ENCODE measurements around the gene DYTN. TPM values are rescaled to one million over a fixed set of nuclear protein-coding genes. Genes with fewer than 3 reads are reported as not detected.

Gene DYTN
- total RNA-seq, 1 donor = not detected

DNA sequence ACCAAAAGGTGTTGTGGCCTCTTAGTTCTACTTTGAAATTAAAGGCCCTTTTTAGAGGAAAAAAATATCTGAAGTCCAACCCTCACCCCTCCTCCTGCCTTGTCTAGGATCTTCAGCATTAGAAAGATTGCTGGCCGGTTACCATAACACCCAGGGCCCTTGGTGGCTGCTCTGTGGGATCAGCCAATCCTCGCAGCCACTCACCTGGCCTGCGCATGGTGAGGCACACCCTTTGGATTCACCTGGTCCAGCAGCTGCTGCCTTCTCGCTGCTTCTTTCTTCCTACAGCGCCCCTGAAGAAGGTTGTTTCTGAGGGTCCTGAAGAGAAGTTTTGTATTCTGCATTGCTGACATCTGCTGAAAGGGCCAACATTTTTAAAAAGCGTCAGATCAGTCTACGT, 25.2 kb downstream of the DYTN start:
- no peak overlapping the region for H3K4me2 ChIP-seq (ENCODE audit: insufficient read depth, low read length)

DNA sequence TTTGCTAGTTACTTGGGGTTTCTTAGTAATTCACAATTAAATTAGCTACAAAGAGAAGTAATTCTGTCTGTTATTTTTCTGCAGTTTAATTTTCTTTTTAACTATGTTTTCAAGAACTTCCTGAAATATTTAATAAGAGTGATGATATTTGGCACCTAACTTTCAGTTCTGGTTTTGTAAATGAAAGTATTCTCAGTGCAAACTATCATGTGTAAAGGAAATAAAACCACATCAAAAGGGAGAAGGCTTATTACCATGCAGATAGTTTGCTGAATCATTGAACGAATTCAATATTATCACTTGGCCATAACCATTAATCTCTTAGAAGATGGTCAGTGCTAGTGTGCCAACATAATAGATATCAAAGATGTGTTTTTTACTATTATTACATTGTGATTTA, 29.2 kb downstream of the DYTN start:
- Histone ChIP-seq H3K36me3 (ENCODE audit: insufficient read depth, low read length) (no peaks in the 10 kb centered on the region), H3K4me1 (ENCODE audit: insufficient read depth, low read length) (no peaks in the 10 kb centered on the region), H3K79me2 (ENCODE audit: insufficient read depth, low read length) (no peaks in the 10 kb centered on the region), H3K27ac (ENCODE audit: low read depth, low read length) (no peak overlapping the region), H3K27me3 (ENCODE audit: insufficient read depth, low read length) (no peaks in the 10 kb centered on the region), H3K4me3 (ENCODE audit: insufficient read depth, low read length) (no peak overlapping the region), H3K9me3 (ENCODE audit: low read depth, low read length) (no peaks in the 10 kb centered on the region), H4K20me1 (ENCODE audit: insufficient read depth, low read length) (no peaks in the 10 kb centered on the region), H2AFZ (ENCODE audit: low read length) (no peak overlapping the region), H3K4me2 (ENCODE audit: insufficient read depth, low read length) (no peak overlapping the region)
- TF ChIP-seq, protein P1, sequence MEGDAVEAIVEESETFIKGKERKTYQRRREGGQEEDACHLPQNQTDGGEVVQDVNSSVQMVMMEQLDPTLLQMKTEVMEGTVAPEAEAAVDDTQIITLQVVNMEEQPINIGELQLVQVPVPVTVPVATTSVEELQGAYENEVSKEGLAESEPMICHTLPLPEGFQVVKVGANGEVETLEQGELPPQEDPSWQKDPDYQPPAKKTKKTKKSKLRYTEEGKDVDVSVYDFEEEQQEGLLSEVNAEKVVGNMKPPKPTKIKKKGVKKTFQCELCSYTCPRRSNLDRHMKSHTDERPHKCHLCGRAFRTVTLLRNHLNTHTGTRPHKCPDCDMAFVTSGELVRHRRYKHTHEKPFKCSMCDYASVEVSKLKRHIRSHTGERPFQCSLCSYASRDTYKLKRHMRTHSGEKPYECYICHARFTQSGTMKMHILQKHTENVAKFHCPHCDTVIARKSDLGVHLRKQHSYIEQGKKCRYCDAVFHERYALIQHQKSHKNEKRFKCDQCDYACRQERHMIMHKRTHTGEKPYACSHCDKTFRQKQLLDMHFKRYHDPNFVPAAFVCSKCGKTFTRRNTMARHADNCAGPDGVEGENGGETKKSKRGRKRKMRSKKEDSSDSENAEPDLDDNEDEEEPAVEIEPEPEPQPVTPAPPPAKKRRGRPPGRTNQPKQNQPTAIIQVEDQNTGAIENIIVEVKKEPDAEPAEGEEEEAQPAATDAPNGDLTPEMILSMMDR (IDR thresholded peaks at IDR 0.05; ENCODE audit: extremely low read depth, low read depth, low read length) = no peak
- no peak for DNase-seq (ENCODE audit: insufficient read length, low spot score, missing footprints)

More for the DNA sequence above, 25.2 kb downstream of the DYTN start:
- Histone ChIP-seq H3K4me3 (ENCODE audit: insufficient read depth, low read length) (no peak overlapping the region), H3K79me2 (ENCODE audit: insufficient read depth, low read length) (no peaks in the 10 kb centered on the region), H3K9me3 (ENCODE audit: low read depth, low read length) (no peaks in the 10 kb centered on the region), H3K4me1 (ENCODE audit: insufficient read depth, low read length) (no peaks in the 10 kb centered on the region), H3K27ac (ENCODE audit: low read depth, low read length) (no peak overlapping the region), H3K27me3 (ENCODE audit: insufficient read depth, low read length) (no peaks in the 10 kb centered on the region), H3K36me3 (ENCODE audit: insufficient read depth, low read length) (no peaks in the 10 kb centered on the region), H2AFZ (ENCODE audit: low read length) (no peak overlapping the region), H4K20me1 (ENCODE audit: insufficient read depth, low read length) (no peaks in the 10 kb centered on the region)
- DNase-seq (ENCODE audit: insufficient read length, low spot score, missing footprints) = no peak
- TF ChIP-seq, protein P1 (IDR thresholded peaks at IDR 0.05; ENCODE audit: extremely low read depth, low read depth, low read length) = no peak

DNA sequence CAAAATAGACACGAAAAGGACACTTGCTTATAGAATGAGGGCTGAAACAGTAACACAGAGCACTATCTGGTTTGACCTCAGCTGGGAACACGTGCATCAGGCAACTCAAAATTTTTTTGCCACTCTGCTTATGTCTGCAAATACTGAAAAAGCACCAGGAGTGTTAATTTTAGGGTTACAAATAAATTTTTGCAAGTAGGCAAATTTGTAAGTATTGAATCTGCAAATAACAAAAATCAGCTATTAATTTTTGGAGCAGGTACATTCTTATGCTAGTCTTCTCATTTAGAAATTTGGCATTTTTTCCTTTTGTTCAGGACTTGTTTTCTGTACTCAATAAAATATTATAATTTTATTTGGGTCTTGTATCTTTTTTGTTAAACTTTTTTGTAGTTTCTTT, 29.7 kb downstream of the DYTN start:
- Histone ChIP-seq H3K36me3 (ENCODE audit: insufficient read depth, low read length) (no peaks in the 10 kb centered on the region), H3K9me3 (ENCODE audit: low read depth, low read length) (no peaks in the 10 kb centered on the region), H3K79me2 (ENCODE audit: insufficient read depth, low read length) (no peaks in the 10 kb centered on the region), H3K27ac (ENCODE audit: low read depth, low read length) (no peak overlapping the region), H3K4me3 (ENCODE audit: insufficient read depth, low read length) (no peak overlapping the region), H3K4me1 (ENCODE audit: insufficient read depth, low read length) (no peaks in the 10 kb centered on the region), H2AFZ (ENCODE audit: low read length) (no peak overlapping the region), H3K27me3 (ENCODE audit: insufficient read depth, low read length) (no peaks in the 10 kb centered on the region), H4K20me1 (ENCODE audit: insufficient read depth, low read length) (no peaks in the 10 kb centered on the region), H3K4me2 (ENCODE audit: insufficient read depth, low read length) (no peak overlapping the region)
- DNase-seq (ENCODE audit: insufficient read length, low spot score, missing footprints) = no peak
- TF ChIP-seq, protein P1 (IDR thresholded peaks at IDR 0.05; ENCODE audit: extremely low read depth, low read depth, low read length) = no peak

DNA sequence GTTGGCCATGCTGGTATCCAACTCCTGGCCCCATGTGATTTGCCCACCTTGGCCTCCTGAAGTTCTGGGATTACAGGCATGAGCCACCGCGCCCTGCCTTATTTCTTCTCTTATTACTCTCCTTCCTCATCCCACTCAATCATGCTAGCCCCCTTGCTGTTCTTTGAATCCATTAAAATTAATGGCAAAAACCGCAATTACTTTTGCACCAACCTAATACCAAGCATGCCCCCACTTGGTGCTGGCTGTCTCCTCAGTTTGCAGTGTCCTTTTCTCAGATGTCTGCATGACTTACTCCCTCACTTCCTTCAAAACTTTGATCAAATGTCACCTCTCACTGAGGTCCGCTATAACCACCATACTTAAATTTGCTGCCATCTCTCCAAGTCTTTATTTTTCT, 34.6 kb downstream of the DYTN start:
- H3K36me3 ChIP-seq (ENCODE audit: insufficient read depth, low read length) = no peaks in the 10 kb centered on the region
- H3K9me3 ChIP-seq (ENCODE audit: low read depth, low read length) = no peaks in the 10 kb centered on the region

More for the DNA sequence above, 34.6 kb downstream of the DYTN start:
- no peak overlapping the region for H3K4me3 ChIP-seq (ENCODE audit: insufficient read depth, low read length)
- no peaks in the 10 kb centered on the region for H4K20me1 ChIP-seq (ENCODE audit: insufficient read depth, low read length)
- no peaks in the 10 kb centered on the region for H3K4me1 ChIP-seq (ENCODE audit: insufficient read depth, low read length)
- DNase-seq (ENCODE audit: insufficient read length, low spot score, missing footprints) = no peak
- H3K27me3 ChIP-seq (ENCODE audit: insufficient read depth, low read length) = no peaks in the 10 kb centered on the region
- H3K79me2 ChIP-seq (ENCODE audit: insufficient read depth, low read length) = no peaks in the 10 kb centered on the region
- no peak overlapping the region for H2AFZ ChIP-seq (ENCODE audit: low read length)
- no peak overlapping the region for H3K4me2 ChIP-seq (ENCODE audit: insufficient read depth, low read length)
- no peak overlapping the region for H3K27ac ChIP-seq (ENCODE audit: low read depth, low read length)
- TF ChIP-seq, protein P1 (IDR thresholded peaks at IDR 0.05; ENCODE audit: extremely low read depth, low read depth, low read length) = no peak

Measured in osteoblast (primary cell).